IMR-90 (cell line): Measurements from ENCODE around the gene HPCAL4.

Source experiments
- CEBPB ChIP-seq: IDR thresholded peaks from 2 replicates; pipeline ENCODE4 v1.6.1; 2012; ENCODE audit warnings: low read depth, low read length, improper control_type of control experiment
- CTCF ChIP-seq: conservative IDR thresholded peaks from 2 replicates; pipeline ENCODE4 v1.5.1; 2012; ENCODE audit warnings: mild to moderate bottlenecking, low read depth, low read length, improper control_type of control experiment
- MAZ ChIP-seq: IDR thresholded peaks from 2 replicates; pipeline ENCODE4 v1.6.1; 2012; ENCODE audit warnings: low read depth, mild to moderate bottlenecking, low read length, improper control_type of control experiment, moderate library complexity, borderline replicate concordance

GRCh38 chr1:39729030-39729429, 37.8 kb upstream of the HPCAL4 start:
- TF ChIP-seq CTCF (0 out of 2 replicates have a peak, but pooled peaks have one; percentile 7), CEBPB (no peak), MAZ (no peak)
